Measurements from ENCODE around the gene STPG4. TPM values are rescaled to one million over a fixed set of nuclear protein-coding genes. Genes with fewer than 3 reads are reported as not detected.
A peak's percentile ranks its signal among the peaks of the same experiment; 100 is the strongest.

Gene STPG4
- total RNA-seq, 1 experiment from 2014 or later, result 10.6 TPM

GRCh38 chr2:47174733-47175361 lies 19.7 kb upstream of the STPG4 start (continued):
- TF ChIP-seq TCF7L2 (IDR thresholded peaks at IDR 0.05; ENCODE audit: borderline replicate concordance, extremely low read depth, insufficient read depth, insufficient read length), result peak; percentile 55
- 0 out of 2 replicates have a peak, but pooled peaks have one; percentile 24 for TF ChIP-seq POLR2AphosphoS5 (IDR thresholded peaks at IDR 0.05; ENCODE audit: low read depth, low read length)

- TF ChIP-seq CEBPB (IDR thresholded peaks at IDR 0.05; ENCODE audit: low read depth) (no peak), EZH2phosphoT487 (IDR thresholded peaks at IDR 0.05; ENCODE audit: borderline replicate concordance) (no peak), ELF1 (IDR thresholded peaks at IDR 0.05; ENCODE audit: borderline replicate concordance, low read depth) (no peak), REST (IDR thresholded peaks at IDR 0.05; ENCODE audit: low read depth) (no peak), RAD21 (IDR thresholded peaks at IDR 0.05; ENCODE audit: low read depth) (no peak), ZFX (IDR thresholded peaks at IDR 0.05) (no peak), EGR1 (IDR thresholded peaks at IDR 0.05; ENCODE audit: low read depth) (no peak), SIN3A (IDR thresholded peaks at IDR 0.05; ENCODE audit: low read depth) (no peak; the same call in 1 of the 2 replicates)
- ChIA-PET RAD21 (ENCODE audit: low non-redundant PET in 1 of 2, low total read pairs in 2 of 2, uncharacterized antibody in 2 of 2, unreplicated experiment in 2 of 2) (no interaction called here), CTCF (no interaction called here), POLR2A (interaction anchor here (0.7 kb wide), 1 partner anchor 9 kb away, joined by 4 read pairs; no protein-coding TSS in a partner anchor)
- no TSS peak for BruUV-seq (replicated peaks)
- Histone ChIP-seq H3K9me2 (ENCODE audit: insufficient read depth) (no peaks in the 10 kb centered on the region), H3K27me3 (ENCODE audit: insufficient read depth, low read length) (no peaks in the 10 kb centered on the region), H2AFZ (ENCODE audit: low read depth, low read length, poor library complexity, severe bottlenecking) (no peak overlapping the region), H3K27ac (ENCODE audit: low read depth, low read length) (no peak overlapping the region), H3K79me2 (ENCODE audit: insufficient read depth, low read length) (peaks cover 71% of the 10 kb centered on the region), H3K4me2 (ENCODE audit: low read length) (peak overlapping the region; percentile 90), H3K4me3 (replicated peaks in 1 of 2; ENCODE audit: low read depth in 1 of 2, low read length in 2 of 2) (peak overlapping the region; percentile 80 to 99; a peak in 3 of 4 replicates), H3K9ac (ENCODE audit: low read length) (peak overlapping the region; percentile 93), H3K9me3 (ENCODE audit: control insufficient read depth in 1 of 2, insufficient read depth in 1 of 2, low read depth in 1 of 2, low read length in 2 of 2) (no peaks in the 10 kb centered on the region), H3K4me1 (ENCODE audit: control insufficient read depth in 1 of 2, insufficient read depth in 2 of 2, low read length in 2 of 2) (peaks cover 14 to 45% of the 10 kb centered on the region in 2 experiments), H4K20me1 (ENCODE audit: insufficient read depth) (peaks cover 61% of the 10 kb centered on the region; the same call in 1 of the 2 replicates), H3K36me3 (ENCODE audit: control insufficient read depth in 1 of 2, insufficient read depth in 2 of 2, low read length in 2 of 2) (peaks cover 13 to 36% of the 10 kb centered on the region in 2 experiments; a peak in 2 of 4 replicates)
- ATAC-seq (no peak), DNase-seq (ENCODE audit: low read depth, low spot score) (no peak)
- intact Hi-C loops (cut with micrococcal nuclease), result no loop called here
Measured at GRCh38 chr2:47173986-47174732, 19.1 kb upstream of the STPG4 start.
